WTC11 (cell line): ENCODE results near the gene INPP4A. TPM values are rescaled to one million over a fixed set of nuclear protein-coding genes. Genes with fewer than 3 reads are reported as not detected.

Source experiments
- ATAC-seq: fragments of 200-7000 bp; cut with Tn5 transposase; 2 replicates; pipeline ENCODE4 v1.10.0; 2021; ENCODE audit warnings: mild to moderate bottlenecking, moderate library complexity
- CTCF ChIA-PET: fragments of 300-600 bp; sonication (Branson Sonifier 250); formaldehyde crosslinking; loops from one replicate; lab custom pipeline; 2021; ENCODE audit warnings: antibody characterized with exemption; lab: Charles Lee
- POLR2A ChIA-PET: fragments of 350-600 bp; sonication (Branson Sonifier 250); formaldehyde crosslinking; loops from one replicate; lab custom pipeline; 2021; ENCODE audit warnings: antibody characterized with exemption; lab: Charles Lee
- DNase-seq: peaks from one replicate; pipeline ENCODE4 v3.0.0; 2021; ENCODE audit warnings: low spot score
- H3K27ac Mint-ChIP-seq: 2 replicates; pipeline ENCODE4 v1.8.0; 2021; ENCODE audit warnings: mixed read lengths
- H3K27me3 Mint-ChIP-seq: 2 replicates; pipeline ENCODE4 v1.8.0; 2021; ENCODE audit warnings: low read depth, mild to moderate bottlenecking, moderate library complexity, mixed read lengths
- H3K36me3 Mint-ChIP-seq: 2 replicates; pipeline ENCODE4 v1.8.0; 2021; ENCODE audit warnings: mixed read lengths
- H3K4me1 Mint-ChIP-seq: 2 replicates; pipeline ENCODE4 v1.8.0; 2022; ENCODE audit warnings: mixed read lengths
- H3K4me3 Mint-ChIP-seq: 2 replicates; pipeline ENCODE4 v1.8.0; 2021; ENCODE audit warnings: mild to moderate bottlenecking, moderate library complexity, mixed read lengths
- H3K9me3 Mint-ChIP-seq: 2 replicates; pipeline ENCODE4 v1.8.0; 2021; ENCODE audit warnings: mixed read lengths
- AR ChIP-seq: fragments of 250-450 bp; sonication (Bioruptor Pico); IDR thresholded peaks from 2 replicates; pipeline ENCODE4 v1.9.0; 2021; ENCODE audit warnings: mild to moderate bottlenecking
- ATF6 ChIP-seq: sonication (generic); formaldehyde crosslinking; IDR thresholded peaks from 2 replicates; pipeline ENCODE4 v1.8.1; 2023; ENCODE audit warnings: mild to moderate bottlenecking, missing genetic modification reagents
- ERG ChIP-seq: fragments of 250-450 bp; sonication (Bioruptor Pico); IDR thresholded peaks from 2 replicates; pipeline ENCODE4 v1.8.0; 2021; ENCODE audit warnings: mild to moderate bottlenecking
- ETV6 ChIP-seq: sonication (generic); formaldehyde crosslinking; IDR thresholded peaks from 2 replicates; pipeline ENCODE4 v1.8.1; 2022; ENCODE audit warnings: mild to moderate bottlenecking, missing genetic modification reagents
- FOXP1 ChIP-seq: sonication (generic); formaldehyde crosslinking; IDR thresholded peaks from 2 replicates; pipeline ENCODE4 v1.8.0; 2022; ENCODE audit warnings: missing genetic modification reagents, mild to moderate bottlenecking, moderate library complexity, borderline replicate concordance
- FOXP4 ChIP-seq: sonication (generic); formaldehyde crosslinking; IDR thresholded peaks from 2 replicates; pipeline ENCODE4 v1.8.0; 2022; ENCODE audit warnings: mild to moderate bottlenecking, missing genetic modification reagents
- HMGXB4 ChIP-seq: sonication (generic); formaldehyde crosslinking; IDR thresholded peaks from 2 replicates; pipeline ENCODE4 v1.8.1; 2023; ENCODE audit warnings: mild to moderate bottlenecking, moderate library complexity, missing genetic modification reagents
- KAT7 ChIP-seq: sonication (generic); formaldehyde crosslinking; IDR thresholded peaks from 2 replicates; pipeline ENCODE4 v1.8.1; 2023; ENCODE audit warnings: missing genetic modification reagents, mild to moderate bottlenecking, borderline replicate concordance
- MXD4 ChIP-seq: fragments of 250-450 bp; sonication (Bioruptor Pico); IDR thresholded peaks from 2 replicates; pipeline ENCODE4 v1.8.0; 2021; ENCODE audit warnings: mild to moderate bottlenecking, moderate library complexity, borderline replicate concordance
- PREB ChIP-seq: sonication (generic); formaldehyde crosslinking; IDR thresholded peaks from 2 replicates; pipeline ENCODE4 v1.8.1; 2022; ENCODE audit warnings: mild to moderate bottlenecking, missing genetic modification reagents, moderate library complexity, borderline replicate concordance
- PRRX2 ChIP-seq: fragments of 250-450 bp; sonication (Bioruptor Pico); IDR thresholded peaks from 2 replicates; pipeline ENCODE4 v1.8.0; 2021; ENCODE audit warnings: mild to moderate bottlenecking
- ZNF232 ChIP-seq: sonication (generic); formaldehyde crosslinking; IDR thresholded peaks from 2 replicates; pipeline ENCODE4 v1.8.0; 2022; ENCODE audit warnings: mild to moderate bottlenecking, missing genetic modification reagents
- ZNF416 ChIP-seq: fragments of 250-450 bp; sonication (Bioruptor Pico); IDR thresholded peaks from 2 replicates; pipeline ENCODE4 v1.9.0; 2021; ENCODE audit warnings: mild to moderate bottlenecking, inconsistent platforms
- ZNF532 ChIP-seq: fragments of 250-450 bp; sonication (Bioruptor Pico); IDR thresholded peaks from 2 replicates; pipeline ENCODE4 v1.9.0; 2021; ENCODE audit warnings: mild to moderate bottlenecking, borderline replicate concordance
- total RNA-seq: library from RNA; stranded (reverse); gene quantifications from 3 replicates; pipeline ENCODE4 v1.2.3, GENCODE V29; 2021

Gene INPP4A
- total RNA-seq, 1 experiment from 2014 or later, result 38.3 TPM

GRCh38 chr2:98512699-98513098, 68.0 kb downstream of the INPP4A start:
- Mint-ChIP-seq H3K27me3 (no peaks in the 10 kb centered on the region), H3K4me3 (no peak overlapping the region), H3K9me3 (no peaks in the 10 kb centered on the region), H3K36me3 (no peaks in the 10 kb centered on the region), H3K27ac (no peak overlapping the region), H3K4me1 (peaks cover 16% of the 10 kb centered on the region)
- DNase-seq, result no peak
- ATAC-seq, result no peak
- ChIA-PET POLR2A (no interaction called here), CTCF (no interaction called here)
- TF ChIP-seq ZNF416 (CRISPR knock-in tag) (no peak), AR (CRISPR knock-in tag) (no peak), FOXP4 (CRISPR knock-in tag) (no peak), PRRX2 (CRISPR knock-in tag) (no peak), ZNF232 (CRISPR knock-in tag) (no peak), ZNF532 (no peak), ERG (CRISPR knock-in tag) (no peak), ATF6 (CRISPR knock-in tag) (no peak), KAT7 (CRISPR knock-in tag) (no peak), HMGXB4 (CRISPR knock-in tag) (no peak), FOXP1 (CRISPR knock-in tag) (no peak), PREB (CRISPR knock-in tag) (no peak), ETV6 (CRISPR knock-in tag) (no peak), MXD4 (CRISPR knock-in tag) (no peak)
- TF ChIP-seq, all 79 proteins: peak for 0
